Mammary microvascular endothelial cell (primary cell): ENCODE measurements around the gene ATF6. TPM values are rescaled to one million over a fixed set of nuclear protein-coding genes. Genes with fewer than 3 reads are reported as not detected.

ENCODE experiments used
- total RNA-seq: library from RNA; depleted of rRNA; stranded (reverse); fragments of >200 nt; gene quantifications from 2 replicates; pipeline ENCODE4 v1.2.3, GENCODE V29; 2015

The ATF6 gene, protein sequence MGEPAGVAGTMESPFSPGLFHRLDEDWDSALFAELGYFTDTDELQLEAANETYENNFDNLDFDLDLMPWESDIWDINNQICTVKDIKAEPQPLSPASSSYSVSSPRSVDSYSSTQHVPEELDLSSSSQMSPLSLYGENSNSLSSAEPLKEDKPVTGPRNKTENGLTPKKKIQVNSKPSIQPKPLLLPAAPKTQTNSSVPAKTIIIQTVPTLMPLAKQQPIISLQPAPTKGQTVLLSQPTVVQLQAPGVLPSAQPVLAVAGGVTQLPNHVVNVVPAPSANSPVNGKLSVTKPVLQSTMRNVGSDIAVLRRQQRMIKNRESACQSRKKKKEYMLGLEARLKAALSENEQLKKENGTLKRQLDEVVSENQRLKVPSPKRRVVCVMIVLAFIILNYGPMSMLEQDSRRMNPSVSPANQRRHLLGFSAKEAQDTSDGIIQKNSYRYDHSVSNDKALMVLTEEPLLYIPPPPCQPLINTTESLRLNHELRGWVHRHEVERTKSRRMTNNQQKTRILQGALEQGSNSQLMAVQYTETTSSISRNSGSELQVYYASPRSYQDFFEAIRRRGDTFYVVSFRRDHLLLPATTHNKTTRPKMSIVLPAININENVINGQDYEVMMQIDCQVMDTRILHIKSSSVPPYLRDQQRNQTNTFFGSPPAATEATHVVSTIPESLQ
- total RNA-seq: 41.4 and 44.4 TPM in 2 replicates

DNA sequence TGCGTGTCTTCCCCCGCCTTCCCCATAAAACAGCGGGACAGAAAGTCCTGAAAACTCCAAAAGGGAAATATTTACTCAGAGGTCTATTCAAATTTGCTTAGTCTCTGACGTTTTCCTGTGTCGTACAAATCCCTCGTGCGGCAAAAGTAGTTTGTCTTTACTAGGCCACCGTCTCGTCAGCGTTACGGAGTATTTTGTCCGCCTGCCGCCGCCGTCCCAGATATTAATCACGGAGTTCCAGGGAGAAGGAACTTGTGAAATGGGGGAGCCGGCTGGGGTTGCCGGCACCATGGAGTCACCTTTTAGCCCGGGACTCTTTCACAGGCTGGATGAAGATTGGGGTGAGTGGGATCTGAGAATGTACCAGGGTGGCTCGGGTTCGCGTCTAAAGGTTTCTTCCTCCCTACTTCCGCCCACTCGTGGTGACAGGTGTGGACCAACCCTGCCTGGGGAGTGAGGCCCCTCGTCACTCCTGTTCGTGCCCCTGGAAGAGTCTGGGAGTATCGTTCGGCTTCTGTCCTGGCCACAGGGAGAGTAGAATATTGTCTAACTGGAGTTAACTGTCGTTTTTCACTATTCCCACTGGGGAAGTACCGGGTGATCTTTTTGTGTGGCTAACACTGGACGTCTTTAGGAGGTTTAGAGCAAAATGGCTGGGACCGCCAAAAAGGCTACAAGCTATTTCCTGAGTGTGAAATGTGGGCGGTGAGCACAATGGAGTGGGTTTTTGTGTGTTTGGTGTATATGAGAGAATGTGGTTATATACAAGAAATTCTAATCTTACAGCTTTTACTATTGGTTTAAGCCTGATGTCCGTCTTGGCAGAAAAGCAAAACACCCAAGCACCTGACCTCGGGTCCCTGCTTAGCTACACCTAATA, at the start of gene ATF6:
Gene ATF6 (plus strand): TSS at position 219 of the 880 bp plus-strand sequence. CDS start 41 bp downstream, at position 260.

DNA sequence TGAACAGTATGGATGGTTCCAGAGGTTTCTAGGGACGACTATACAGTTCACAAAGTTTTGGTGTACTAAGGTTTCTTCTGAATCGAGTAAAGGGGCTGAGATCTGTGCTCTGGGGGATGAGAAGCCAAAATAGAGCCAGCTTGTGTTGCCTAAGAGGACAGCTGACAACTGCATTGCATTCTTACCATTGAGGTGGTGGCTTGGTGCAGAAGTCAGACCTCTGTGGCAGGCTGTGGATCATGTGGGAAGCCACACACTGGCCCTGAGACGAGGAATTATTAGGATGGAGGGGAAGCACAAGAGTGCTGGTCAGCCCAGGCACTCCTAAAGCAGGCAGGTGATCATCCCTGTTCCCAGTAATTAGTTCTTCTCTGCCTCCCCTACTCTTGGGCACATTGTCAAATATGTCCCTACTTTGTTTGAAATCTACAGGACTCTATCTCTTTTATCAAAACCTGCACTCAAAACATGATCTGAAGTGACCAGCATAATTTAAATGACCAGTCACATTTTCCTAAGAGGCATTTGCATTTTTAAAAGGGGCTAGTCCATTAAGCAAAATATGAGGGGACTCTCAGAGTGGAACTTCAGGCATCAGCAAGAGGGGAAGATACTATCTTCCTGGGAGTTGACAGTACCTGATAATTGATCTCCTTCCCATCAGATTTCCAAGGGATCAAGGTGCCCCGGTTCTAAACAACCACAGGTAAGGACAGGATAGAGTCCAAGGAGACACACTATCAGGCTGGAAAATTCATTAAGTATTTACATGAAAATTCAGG, 45.0 kb upstream of the ATF6 start, which contains the start of gene FCRLB:
Gene FCRLB (plus strand): TSS at position 589 of the 782 bp plus-strand sequence. CDS start 1,129 bp downstream, outside the sequence.

DNA sequence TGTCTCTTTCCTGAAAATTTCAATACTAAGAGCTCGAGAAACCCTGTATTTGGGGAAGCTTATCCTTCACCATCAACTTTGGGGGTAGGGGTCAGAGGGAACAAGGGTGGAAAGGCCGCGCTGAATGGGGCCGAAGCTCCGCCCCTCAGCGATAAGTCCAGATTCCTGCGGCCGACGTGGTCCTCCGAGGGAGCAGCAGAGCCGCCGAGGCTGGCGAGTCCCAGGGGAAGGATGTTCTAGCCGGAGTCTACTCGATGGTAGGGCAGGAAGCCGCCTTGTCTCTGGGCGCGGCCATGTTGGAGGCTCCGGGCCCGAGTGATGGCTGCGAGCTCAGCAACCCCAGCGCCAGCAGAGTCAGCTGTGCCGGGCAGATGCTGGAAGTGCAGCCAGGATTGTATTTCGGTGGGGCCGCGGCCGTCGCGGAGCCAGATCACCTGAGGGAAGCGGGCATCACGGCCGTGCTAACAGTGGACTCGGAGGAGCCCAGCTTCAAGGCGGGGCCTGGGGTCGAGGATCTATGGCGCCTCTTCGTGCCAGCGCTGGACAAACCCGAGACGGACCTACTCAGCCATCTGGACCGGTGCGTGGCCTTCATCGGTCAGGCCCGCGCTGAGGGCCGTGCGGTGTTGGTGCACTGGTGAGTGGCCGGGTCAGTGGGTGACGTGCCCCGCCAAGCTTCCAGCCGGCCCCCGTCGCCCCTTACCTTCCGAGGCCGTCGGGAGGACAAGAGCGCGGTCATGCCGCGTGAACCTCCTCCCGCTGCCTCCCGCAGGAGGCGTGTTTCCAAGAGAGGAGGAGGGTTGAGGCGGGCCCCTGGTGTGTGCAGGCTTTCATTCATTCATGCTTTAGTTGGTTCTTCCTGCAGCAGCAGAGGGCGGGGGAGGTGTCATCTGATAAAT, 16.4 kb upstream of the ATF6 start, which contains the start of gene DUSP12:
Gene DUSP12 (plus strand): TSS at position 278 of the 899 bp plus-strand sequence. CDS start 16 bp downstream, at position 294.

Other genes starting within 250 kb of the ATF6 start
- 0.20 TPM in 1 of 2 replicates, not detected in the other for gene HSPA6, start 241.8 kb upstream of the ATF6 start, total RNA-seq
- gene FCGR3A, start 216.5 kb upstream of the ATF6 start, total RNA-seq: not detected in 2 replicates
- not detected in 2 replicates for gene FCGR3B, start 135.1 kb upstream of the ATF6 start, total RNA-seq
- not detected in 2 replicates for gene FCGR2B, start 103.2 kb upstream of the ATF6 start, total RNA-seq
- gene FCRLA, start 59.1 kb upstream of the ATF6 start, total RNA-seq: 0.27 and 0.74 TPM in 2 replicates
- gene FCRLB, start 44.8 kb upstream of the ATF6 start, total RNA-seq: 3.6 and 4.0 TPM in 2 replicates
- 25.6 and 26.8 TPM in 2 replicates for gene DUSP12, start 16.5 kb upstream of the ATF6 start, total RNA-seq